ENCODE measurements around the gene CCL17.
A peak's percentile ranks its signal among the peaks of the same experiment; 100 is the strongest.

The CCL17 gene

GRCh38 chr16:57444711-57445110, 40.1 kb downstream of the CCL17 start:
- DNase-seq, result no peak
- no peak for TF ChIP-seq CTCF (IDR thresholded peaks at IDR 0.05)
- H3K27me3 ChIP-seq, result no peaks in the 10 kb centered on the region
- no peaks in the 10 kb centered on the region for H3K9me3 ChIP-seq
- H3K36me3 ChIP-seq, result peaks cover 6 to 12% (median 7%) of the 10 kb centered on the region in 3 donors
- intact Hi-C loops (cut with DNase I; ENCODE audit: low total_unique reads), result no loop called here
- no peak overlapping the region for H3K4me3 ChIP-seq
- no peak overlapping the region for H3K27ac ChIP-seq
- peaks cover 0 to 27% (median 14%) of the 10 kb centered on the region in 4 donors for H3K4me1 ChIP-seq

GRCh38 chr16:57445510-57445909, 40.9 kb downstream of the CCL17 start:
- intact Hi-C loops (cut with DNase I; ENCODE audit: low total_unique reads), result no loop called here

GRCh38 chr16:57446531-57447185, 42.1 kb downstream of the CCL17 start:
- Histone ChIP-seq H3K4me3 (peak overlapping the region; percentile 90 to 98), H3K36me3 (peaks cover 0 to 11% (median 5%) of the 10 kb centered on the region in 3 donors), H3K4me1 (peaks cover 0 to 27% (median 14%) of the 10 kb centered on the region in 4 donors), H3K9me3 (no peaks in the 10 kb centered on the region), H3K27ac (peak overlapping the region; percentile 87 to 93), H3K27me3 (no peaks in the 10 kb centered on the region)
- peak in 1 of 2 donors; percentile 37 for DNase-seq
- intact Hi-C loops (cut with DNase I; ENCODE audit: low total_unique reads), result no loop called here
- TF ChIP-seq CTCF (IDR thresholded peaks at IDR 0.05), result no peak

More at GRCh38 chr16:57445510-57445909, 40.9 kb downstream of the CCL17 start:
- Histone ChIP-seq H3K4me1 (peaks cover 0 to 27% (median 14%) of the 10 kb centered on the region in 4 donors), H3K4me3 (no peak overlapping the region), H3K27ac (no peak overlapping the region), H3K27me3 (no peaks in the 10 kb centered on the region), H3K9me3 (no peaks in the 10 kb centered on the region), H3K36me3 (peaks cover 0 to 4% (median 0%) of the 10 kb centered on the region in 3 donors)
- DNase-seq, result no peak
- TF ChIP-seq CTCF (IDR thresholded peaks at IDR 0.05), result no peak

- Histone ChIP-seq H3K9me3 (no peaks in the 10 kb centered on the region), H3K36me3 (peaks cover 6 to 18% (median 7%) of the 10 kb centered on the region in 3 donors), H3K4me3 (peak within 1 kb of the TSS; percentile 90 to 98), H3K4me1 (peaks cover 0 to 27% (median 14%) of the 10 kb centered on the region in 4 donors), H3K27me3 (no peaks in the 10 kb centered on the region), H3K27ac (peak within 1 kb of the TSS; percentile 87 to 93)
- peak; percentile 93 to 96 for DNase-seq
- TF ChIP-seq CTCF (IDR thresholded peaks at IDR 0.05), result no peak
- intact Hi-C loops (cut with DNase I; ENCODE audit: low total_unique reads), result no loop called here
Measured at GRCh38 chr16:57447186-57447962, 42.8 kb downstream of the CCL17 start, which contains the start of the genes CIAPIN1 and COQ9. TSS of gene CIAPIN1 (minus strand) at chr16:57447385. CDS start at chr16:57440928, 6,457 bp downstream. TSS of gene COQ9 (plus strand) at chr16:57447479. CDS start at chr16:57447506, 27 bp downstream.

GRCh38 chr16:57452021-57452420, 47.5 kb downstream of the CCL17 start:
- no peak overlapping the region for H3K27ac ChIP-seq
- intact Hi-C loops (cut with DNase I; ENCODE audit: low total_unique reads), result no loop called here
- no peak for DNase-seq
- H3K9me3 ChIP-seq, result no peaks in the 10 kb centered on the region
- H3K4me1 ChIP-seq, result peaks cover 0 to 9% (median 7%) of the 10 kb centered on the region in 4 donors
- peaks cover 28 to 64% (median 46%) of the 10 kb centered on the region in 3 donors for H3K36me3 ChIP-seq
- no peak overlapping the region for H3K4me3 ChIP-seq
- TF ChIP-seq CTCF (IDR thresholded peaks at IDR 0.05), result no peak
- no peaks in the 10 kb centered on the region for H3K27me3 ChIP-seq
